COLO668 (cell line): ENCODE data around the gene PLXNC1.

Source experiments
- DNase-seq: peaks from one replicate; lab custom pipeline; 2025; ENCODE audit not compliant: unreplicated experiment; lab: John Stamatoyannopoulos, UW

The PLXNC1 gene

DNA sequence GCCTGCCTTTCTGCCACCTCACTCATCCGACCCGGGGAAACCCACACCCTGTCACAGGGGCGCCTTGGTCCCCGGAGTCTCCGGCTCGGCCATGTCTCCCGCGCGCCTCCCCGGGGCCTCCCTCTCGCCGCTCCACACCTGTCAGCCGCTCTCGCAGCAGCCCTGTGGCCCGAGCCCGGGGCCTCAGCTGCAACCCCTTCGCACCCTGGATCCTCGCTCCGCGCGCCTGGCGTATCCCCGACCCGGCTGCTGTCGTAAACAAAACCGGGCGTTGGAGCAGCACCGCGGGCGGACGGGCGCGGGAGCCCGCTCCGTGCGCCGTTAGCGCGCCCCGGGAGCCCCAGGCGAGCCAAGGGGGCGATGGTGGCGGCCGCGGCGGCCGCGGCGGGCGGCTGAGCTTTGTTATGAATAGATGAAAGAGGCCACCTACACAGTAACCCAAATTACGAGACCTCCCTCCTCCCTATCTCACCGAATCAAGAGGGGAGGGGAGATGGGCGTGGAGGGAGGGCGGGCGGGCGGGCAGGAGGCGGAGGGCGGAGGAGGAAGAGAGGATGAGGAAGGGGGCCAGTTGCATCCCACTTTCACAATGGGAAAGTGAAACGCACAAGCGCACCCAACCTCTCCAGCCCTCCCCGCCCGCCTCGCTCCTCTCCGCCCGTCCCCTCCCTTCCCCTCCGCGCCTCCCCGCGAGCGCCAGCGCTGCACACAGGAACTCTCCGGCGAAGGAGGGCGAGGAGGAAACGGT is at the start of gene PLXNC1:
Gene PLXNC1 (plus strand): TSS at position 587 of the 748 bp plus-strand sequence. CDS start 395 bp downstream, outside the sequence.
- peak; percentile 77 for DNase-seq

DNA sequence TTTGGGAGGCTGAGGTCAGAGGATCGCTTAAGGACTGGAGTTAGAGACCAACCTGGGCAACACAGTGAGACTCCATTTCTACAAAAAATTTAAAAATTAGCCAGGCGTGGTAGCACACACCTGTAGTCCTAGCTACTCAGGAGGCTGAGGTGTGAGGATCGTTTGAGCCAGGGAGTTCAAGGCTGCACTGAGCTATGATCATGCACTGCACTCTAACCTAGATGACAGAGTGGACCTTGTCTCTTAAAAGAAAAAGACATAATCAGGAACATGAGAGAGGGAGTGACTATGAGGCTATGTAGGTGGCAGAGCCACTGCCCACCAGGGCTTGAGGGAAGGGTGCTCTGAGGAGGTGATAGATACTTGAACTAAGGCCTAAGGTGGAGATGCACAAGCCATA is 49.2 kb upstream of the PLXNC1 start:
- no peak for DNase-seq

DNA sequence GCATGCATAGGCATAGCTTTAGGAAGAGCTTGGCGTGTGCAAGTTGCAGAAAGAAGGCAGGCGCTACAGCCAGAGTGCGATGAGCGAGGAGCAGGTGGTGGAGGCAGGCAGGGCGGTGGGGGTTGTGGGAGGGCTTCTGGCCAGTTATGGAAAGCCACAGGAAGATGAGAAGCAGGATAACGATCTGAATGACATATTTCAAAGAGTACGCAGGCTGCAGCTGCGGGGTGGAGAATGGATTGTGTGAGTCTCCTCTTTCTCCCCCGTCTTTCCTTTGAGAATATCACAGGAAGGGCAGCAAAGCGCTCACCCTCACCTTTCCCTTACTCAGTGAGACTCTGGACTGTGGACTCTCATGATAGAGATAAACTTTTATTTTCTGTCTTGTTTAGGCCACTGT is 48.7 kb upstream of the PLXNC1 start:
- DNase-seq: peak; percentile 11

DNA sequence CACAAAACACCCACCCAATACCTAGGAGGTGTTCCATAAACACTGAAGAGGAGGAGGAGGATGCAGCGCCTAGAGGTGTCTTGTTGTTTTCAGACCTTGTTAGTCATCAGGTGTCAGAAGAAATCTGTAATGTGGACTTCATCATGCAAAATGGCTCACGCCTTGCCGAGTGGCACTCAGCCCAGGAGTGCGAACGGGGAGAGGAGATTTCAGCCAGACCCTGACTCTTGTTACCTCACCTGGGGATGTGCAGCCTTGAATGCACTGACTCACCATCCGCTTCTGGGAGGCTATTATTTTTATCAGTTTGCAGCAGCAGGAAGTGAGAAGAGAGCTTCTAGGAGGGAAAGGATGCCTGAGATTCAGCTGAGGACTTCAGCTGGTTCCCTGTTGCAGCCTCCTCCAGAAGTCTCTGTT is 48.2 kb upstream of the PLXNC1 start:
- no peak for DNase-seq

DNA sequence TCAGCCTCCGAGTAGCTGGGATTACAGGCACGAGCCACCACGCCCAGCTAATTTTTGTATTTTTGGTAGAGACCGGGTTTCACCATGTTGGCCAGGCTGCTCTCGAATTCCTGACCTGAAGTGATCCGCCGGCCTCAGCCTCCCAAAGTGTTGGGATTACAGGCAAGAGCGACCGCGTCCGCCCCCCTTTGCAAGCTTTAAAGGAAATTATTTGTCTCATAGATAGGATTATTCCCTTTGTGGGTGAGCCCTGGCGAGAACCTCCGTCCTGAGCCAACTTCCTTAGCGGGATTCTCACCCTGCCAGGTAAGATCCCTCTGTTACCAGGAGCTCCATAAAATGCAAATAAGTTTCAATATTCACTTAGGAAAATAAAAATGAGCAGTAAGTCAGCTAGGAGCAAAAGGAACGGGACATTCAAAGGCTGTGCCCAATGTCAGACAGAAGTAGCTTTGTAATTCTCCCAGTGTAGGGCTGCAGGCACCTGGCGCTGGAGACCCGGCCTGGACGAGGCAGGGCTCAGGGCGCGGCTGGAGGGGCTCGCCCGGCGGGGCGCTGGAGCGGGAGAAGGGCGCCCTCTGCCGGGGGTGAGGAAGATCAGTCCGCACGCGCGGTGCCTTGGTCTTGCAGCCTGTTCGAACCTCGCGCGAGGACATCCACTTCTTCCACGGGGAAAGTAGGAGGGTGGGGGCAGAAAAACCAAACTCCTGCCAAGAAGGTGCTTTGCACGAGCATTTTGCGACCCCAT is 47.2 kb upstream of the PLXNC1 start:
- DNase-seq: peak; percentile 87

DNA sequence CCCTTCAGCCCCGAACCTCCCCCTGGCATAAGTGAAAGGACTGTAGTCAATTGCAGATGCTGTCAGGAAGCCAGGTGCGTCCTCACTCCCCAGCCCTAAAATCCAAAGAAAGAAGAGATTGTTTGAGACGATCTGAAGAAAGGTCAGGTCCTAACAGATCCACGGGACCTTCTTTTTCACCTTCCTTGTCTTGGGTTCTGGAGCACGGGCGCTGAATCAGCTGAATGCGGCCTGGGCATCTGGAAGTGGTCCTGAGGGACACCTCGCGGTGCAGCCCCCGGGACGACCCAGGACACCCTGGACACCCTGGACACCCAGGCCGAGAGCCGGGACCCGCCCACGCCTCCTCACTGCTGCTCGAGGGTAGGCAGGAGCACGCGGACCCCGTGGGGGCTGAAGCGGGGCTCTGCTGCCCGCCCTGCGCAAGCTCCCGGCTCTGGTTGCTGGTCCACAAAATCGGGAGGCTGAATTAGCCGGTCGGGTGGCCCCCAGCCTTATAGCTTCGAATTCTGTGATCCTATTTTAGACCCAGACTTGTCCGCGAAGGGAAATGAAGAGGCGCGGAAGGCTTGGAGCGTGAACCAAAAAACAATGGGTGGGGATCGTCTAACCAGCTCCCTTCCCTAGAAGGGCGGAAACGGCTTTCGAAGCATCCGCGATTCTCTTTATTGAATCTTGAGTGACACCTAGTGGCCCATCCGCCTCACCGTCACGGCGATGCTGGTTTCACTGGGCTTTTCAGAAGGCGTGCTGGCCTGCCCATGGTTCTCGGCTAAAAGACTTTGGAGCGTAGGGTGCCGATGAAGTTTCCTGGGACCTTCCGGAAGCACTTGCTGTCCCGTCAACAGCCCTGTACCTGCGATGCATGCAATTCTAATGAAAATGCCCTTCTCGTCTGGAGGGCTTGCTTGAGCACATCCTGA is 46.4 kb upstream of the PLXNC1 start:
- peak; percentile 85 for DNase-seq

- no peak for DNase-seq
Observed at GRCh38 chr12:94103986-94104385, 44.4 kb upstream of the PLXNC1 start.

DNA sequence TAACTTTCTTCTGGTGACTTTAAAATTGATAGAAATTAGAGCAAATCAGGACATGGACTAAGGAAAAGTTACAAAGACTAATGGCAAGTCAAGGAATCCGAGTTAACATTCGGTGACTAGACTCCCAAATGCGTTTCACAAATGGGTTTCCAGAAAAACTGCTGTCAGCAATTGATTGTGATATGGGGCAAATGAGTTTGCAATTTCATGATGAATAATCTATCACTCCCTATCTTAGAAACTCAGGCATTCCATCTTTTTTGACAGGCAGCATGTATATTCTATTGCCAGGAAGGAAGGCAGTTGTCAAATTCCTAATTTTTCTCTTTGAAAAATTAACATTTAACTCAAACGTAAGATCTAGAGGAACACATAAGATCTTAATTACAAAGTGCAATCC is 40.5 kb upstream of the PLXNC1 start:
- no peak for DNase-seq

DNA sequence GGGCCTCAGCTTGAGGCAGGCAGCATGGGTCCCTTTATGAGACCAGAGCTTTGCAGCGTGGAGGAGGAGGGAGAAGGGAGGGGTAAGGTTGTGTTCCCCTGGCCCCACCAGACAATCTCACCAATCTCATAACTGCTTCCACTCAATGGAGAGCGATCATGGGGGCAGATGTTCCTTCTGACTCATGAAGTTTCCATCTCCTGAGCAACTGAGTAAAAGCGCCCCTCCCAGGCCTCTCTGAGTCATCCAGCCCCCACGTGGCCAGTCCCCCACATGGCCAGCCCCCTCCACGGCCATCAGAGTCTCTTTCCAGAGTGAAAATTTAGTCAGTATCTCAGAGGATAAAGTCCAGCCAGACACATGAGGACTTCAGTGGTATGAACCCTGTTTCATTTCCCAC is 39.2 kb upstream of the PLXNC1 start:
- DNase-seq: no peak

- DNase-seq: no peak
Observed at GRCh38 chr12:94110258-94110657, 38.1 kb upstream of the PLXNC1 start.

DNA sequence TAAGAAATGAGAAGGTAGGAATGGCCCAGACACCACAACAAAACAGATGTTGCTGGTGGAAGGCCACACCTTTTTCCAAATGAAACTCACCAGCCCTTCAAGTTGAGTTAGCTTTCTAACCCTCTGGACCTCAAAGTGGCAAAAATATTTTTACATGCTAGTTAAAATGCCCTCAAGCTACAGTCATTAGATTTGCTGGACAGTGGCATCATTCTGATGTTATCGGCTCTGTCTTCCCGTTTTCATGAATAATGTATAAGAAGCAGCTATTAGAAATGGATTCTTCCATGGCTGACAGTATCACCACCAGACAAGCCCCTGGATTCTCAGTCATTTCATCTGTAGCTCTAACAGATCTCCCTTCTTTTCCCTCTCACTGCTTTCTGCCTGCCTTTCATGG is 37.1 kb upstream of the PLXNC1 start:
- no peak for DNase-seq

DNA sequence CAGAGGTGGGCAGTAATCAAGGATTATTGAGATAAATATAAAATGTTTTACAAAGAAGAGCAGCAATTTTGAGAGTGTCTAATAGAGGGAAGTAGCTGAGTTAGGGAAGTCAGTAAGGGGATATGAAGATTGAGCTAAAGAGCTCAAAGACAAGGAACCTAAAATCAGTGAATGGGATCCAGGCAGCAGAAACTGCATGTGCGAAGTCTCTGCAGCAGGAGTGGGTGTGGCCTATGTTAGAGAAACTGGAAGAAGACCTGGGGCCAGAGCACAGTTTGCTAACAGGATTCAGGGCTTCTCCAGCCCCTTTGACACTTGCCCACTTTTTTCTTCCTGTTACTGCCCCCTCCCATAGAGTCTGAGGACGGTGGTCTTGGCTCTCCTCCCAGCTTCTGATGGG is 36.3 kb upstream of the PLXNC1 start:
- no peak for DNase-seq

DNA sequence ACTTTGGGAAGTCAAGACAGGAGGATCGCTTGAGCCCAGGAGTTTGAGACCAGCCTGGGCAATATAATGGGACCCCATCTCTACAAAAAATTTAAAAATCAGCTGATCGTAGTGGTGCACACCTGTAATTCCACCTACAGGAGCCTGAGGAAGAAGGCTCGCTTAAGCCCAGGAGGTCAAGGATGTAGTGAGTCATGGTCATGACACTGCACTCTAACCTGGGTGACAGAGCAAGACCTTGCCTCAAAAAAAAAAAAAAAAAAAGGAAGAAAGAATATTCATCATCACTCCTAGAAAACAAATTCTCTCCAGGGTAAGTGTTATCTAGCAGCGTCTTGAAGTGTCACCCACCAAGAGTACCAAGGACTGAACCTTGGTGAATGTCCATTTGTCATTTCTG is 34.2 kb upstream of the PLXNC1 start:
- DNase-seq: no peak

GRCh38 chr12:94116191-94116590 is 32.2 kb upstream of the PLXNC1 start:
- no peak for DNase-seq

GRCh38 chr12:94121886-94122285 is 26.5 kb upstream of the PLXNC1 start:
- no peak for DNase-seq

GRCh38 chr12:94122591-94122990 is 25.8 kb upstream of the PLXNC1 start:
- DNase-seq: no peak

- DNase-seq: no peak
Observed at GRCh38 chr12:94123127-94123526, 25.2 kb upstream of the PLXNC1 start.

DNA sequence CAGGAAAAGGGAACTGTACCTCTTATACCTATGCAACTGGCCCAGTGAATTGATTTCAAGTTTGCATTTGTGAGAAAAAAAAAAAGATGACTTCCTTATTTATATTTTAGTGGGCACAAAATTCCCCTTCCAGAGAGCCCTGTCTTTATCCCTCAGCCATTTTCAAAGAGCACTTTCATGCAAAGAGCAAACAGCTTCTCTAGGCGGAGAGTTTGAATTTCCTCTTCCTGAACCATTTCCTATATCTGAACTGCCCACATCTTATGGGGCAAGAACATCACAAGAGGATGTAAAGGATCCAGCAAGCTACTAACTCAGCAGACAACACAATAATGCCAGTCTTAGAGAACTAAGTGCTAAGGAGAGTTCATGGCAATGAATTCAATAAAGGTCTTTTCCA is 22.3 kb upstream of the PLXNC1 start:
- DNase-seq: no peak

- no peak for DNase-seq
Observed at GRCh38 chr12:94127239-94128131, 20.9 kb upstream of the PLXNC1 start.

- DNase-seq: no peak
Observed at GRCh38 chr12:94128280-94128679, 20.1 kb upstream of the PLXNC1 start.
